ENCODE measurements around the gene CIDEA.
"Not testable (repeated sequence)": the region's sequence is repeated elsewhere in the genome, so short reads cannot be mapped to it uniquely, and the experiment has no call there.

The CIDEA gene

GRCh38 chr18:12254136-12254819 is at the start of gene CIDEA:
CIDEA (plus strand) TSS chr18:12254361; CDS start chr18:12254384, 23 bp downstream.
- no peak for DNase-seq

GRCh38 chr18:12208296-12209153 is 45.6 kb upstream of the CIDEA start:
- not testable (repeated sequence) for DNase-seq

- not testable (repeated sequence) for DNase-seq
These were observed 41.9 kb upstream of the CIDEA start for GRCh38 chr18:12212308-12212707.

GRCh38 chr18:12214296-12215005 is 39.7 kb upstream of the CIDEA start:
- not testable (repeated sequence) for DNase-seq

GRCh38 chr18:12216471-12216870 is 37.7 kb upstream of the CIDEA start:
- DNase-seq = not testable (repeated sequence)

DNA sequence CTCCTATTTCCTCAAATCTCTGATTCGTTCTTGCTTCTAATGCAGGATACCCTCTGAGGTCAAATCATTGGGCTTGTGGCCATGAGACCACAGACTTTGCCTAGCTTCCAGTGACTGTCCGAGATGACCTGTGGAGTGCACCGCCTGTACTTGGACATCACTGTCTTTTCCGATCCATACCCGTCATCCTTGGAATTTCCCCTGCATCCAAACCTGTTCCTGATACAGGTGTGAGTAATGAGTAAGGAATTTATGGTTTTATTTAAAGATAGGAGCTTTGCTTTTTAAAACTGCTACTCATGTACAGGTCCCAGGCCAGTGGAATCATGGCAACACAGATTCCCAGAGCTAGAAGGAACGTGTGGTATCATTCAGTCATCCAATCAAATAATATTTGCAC is 35.6 kb upstream of the CIDEA start:
- DNase-seq = not testable (repeated sequence)

DNA sequence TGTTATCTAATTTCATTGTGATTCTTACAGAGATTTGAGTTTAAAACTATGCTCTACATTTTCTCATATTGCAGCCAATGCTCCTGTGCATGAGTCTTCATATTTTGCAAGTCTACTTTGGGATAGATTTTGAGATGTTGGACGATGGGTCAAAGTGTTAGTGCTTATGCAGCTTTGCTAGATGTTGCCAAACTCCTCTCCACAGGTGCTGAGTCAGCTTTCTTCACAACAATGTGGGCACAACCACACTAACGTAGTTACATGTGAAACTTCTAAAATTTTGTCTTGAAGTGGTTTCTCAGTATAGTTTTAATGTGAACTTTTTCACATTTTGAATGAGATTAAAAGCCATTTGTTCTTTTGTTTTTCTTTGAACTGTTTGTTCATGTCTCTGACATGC is 32.1 kb upstream of the CIDEA start:
- DNase-seq = not testable (repeated sequence)

GRCh38 chr18:12223326-12223725 is 30.8 kb upstream of the CIDEA start:
- not testable (repeated sequence) for DNase-seq

GRCh38 chr18:12226807-12227206 is 27.4 kb upstream of the CIDEA start:
- DNase-seq = not testable (repeated sequence)

GRCh38 chr18:12227399-12228186 is 26.6 kb upstream of the CIDEA start:
- not testable (repeated sequence) for DNase-seq

DNA sequence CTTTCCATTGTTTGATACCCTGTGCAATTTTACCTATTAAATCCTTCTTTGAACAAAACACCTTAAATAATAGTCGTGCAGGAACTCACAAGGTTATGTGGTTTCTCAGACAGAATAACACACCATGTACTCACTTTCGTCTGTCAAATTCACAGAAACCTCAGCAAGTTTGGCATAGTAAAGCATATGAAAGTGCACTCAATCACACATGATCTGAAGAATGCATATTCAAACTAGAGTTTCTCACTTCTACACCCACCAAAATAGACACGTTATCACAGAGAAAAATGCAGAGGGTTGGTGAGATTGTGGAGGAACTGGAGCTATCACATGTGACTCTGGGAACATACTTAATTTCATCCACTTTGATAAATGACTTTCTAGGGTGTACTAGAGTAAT is 25.9 kb upstream of the CIDEA start:
- not testable (repeated sequence) for DNase-seq

- DNase-seq = not testable (repeated sequence)
These were observed 23.6 kb upstream of the CIDEA start for GRCh38 chr18:12230561-12230960.

- DNase-seq = no peak
These were observed 22.9 kb upstream of the CIDEA start for GRCh38 chr18:12231040-12231882.

GRCh38 chr18:12231986-12232385 is 22.2 kb upstream of the CIDEA start:
- DNase-seq = no peak

GRCh38 chr18:12233378-12233777 is 20.8 kb upstream of the CIDEA start:
- no peak for DNase-seq

GRCh38 chr18:12234451-12235190 is 19.5 kb upstream of the CIDEA start:
- no peak for DNase-seq

DNA sequence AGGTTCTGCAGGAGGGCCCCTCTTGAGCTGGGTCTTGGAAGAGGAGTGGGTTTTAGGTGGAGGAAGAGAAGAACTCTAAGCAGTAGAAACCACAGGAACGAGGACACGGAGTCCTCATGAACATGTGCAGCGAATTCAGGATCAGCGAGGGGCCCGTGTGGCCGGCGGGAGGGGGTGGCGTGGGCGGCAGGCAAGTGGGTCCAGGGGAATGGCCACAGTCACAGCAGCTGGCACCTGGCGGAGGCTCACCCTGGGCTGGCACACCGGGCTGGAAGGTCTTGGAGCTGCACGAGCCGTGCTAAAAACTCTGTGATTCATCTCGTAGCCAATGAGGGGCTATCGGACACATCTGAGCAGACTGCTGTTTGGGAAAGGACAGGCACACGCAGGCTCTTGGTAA is 18.0 kb upstream of the CIDEA start:
- DNase-seq = no peak

GRCh38 chr18:12236934-12237832 is 17.0 kb upstream of the CIDEA start:
- peak; percentile 41 for DNase-seq

GRCh38 chr18:12238826-12239225 is 15.3 kb upstream of the CIDEA start:
- DNase-seq = no peak

- DNase-seq = no peak
These were observed 14.7 kb upstream of the CIDEA start for GRCh38 chr18:12239431-12239830.
